ENCODE data around the gene PTPRZ1. TPM values are rescaled to one million over a fixed set of nuclear protein-coding genes. Genes with fewer than 3 reads are reported as not detected.

The PTPRZ1 gene
- total RNA-seq, 1 experiment from 2014 or later = not detected

- Mint-ChIP-seq H3K9me3 (ENCODE audit: unreplicated experiment) (no peaks in the 10 kb centered on the region), H3K4me3 (ENCODE audit: unreplicated experiment) (no peak overlapping the region), H3K4me1 (ENCODE audit: low read depth, unreplicated experiment) (no peaks in the 10 kb centered on the region), H3K27ac (ENCODE audit: unreplicated experiment) (no peak overlapping the region), H3K27me3 (ENCODE audit: insufficient read depth, unreplicated experiment) (peaks cover 20% of the 10 kb centered on the region), H3K36me3 (ENCODE audit: insufficient read depth, unreplicated experiment) (no peaks in the 10 kb centered on the region)
- no peak overlapping the region for H3K4me3 ChIP-seq (ENCODE audit: low read depth, low read length)
- H3K27me3 ChIP-seq (replicated peaks; ENCODE audit: control insufficient read depth, insufficient read depth, low read length) = no peaks in the 10 kb centered on the region
- H3K9me3 ChIP-seq = no peaks in the 10 kb centered on the region
- no peaks in the 10 kb centered on the region for H3K4me1 ChIP-seq
- no peaks in the 10 kb centered on the region for H3K36me3 ChIP-seq (ENCODE audit: control insufficient read depth, insufficient read depth, low read length)
- DNase-seq = no peak
- ChIA-PET CTCF (no interaction called here), POLR2A (no interaction called here)
- no TSS peak for BruUV-seq (replicated peaks)
- intact Hi-C loops (cut with micrococcal nuclease; ENCODE audit: unreplicated experiment) = no loop called here
- TF ChIP-seq, protein P1, sequence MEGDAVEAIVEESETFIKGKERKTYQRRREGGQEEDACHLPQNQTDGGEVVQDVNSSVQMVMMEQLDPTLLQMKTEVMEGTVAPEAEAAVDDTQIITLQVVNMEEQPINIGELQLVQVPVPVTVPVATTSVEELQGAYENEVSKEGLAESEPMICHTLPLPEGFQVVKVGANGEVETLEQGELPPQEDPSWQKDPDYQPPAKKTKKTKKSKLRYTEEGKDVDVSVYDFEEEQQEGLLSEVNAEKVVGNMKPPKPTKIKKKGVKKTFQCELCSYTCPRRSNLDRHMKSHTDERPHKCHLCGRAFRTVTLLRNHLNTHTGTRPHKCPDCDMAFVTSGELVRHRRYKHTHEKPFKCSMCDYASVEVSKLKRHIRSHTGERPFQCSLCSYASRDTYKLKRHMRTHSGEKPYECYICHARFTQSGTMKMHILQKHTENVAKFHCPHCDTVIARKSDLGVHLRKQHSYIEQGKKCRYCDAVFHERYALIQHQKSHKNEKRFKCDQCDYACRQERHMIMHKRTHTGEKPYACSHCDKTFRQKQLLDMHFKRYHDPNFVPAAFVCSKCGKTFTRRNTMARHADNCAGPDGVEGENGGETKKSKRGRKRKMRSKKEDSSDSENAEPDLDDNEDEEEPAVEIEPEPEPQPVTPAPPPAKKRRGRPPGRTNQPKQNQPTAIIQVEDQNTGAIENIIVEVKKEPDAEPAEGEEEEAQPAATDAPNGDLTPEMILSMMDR (IDR thresholded peaks at IDR 0.05; ENCODE audit: insufficient read depth in 1 of 2, low read depth in 1 of 2, low read length in 1 of 2, severe bottlenecking in 1 of 2, unreplicated experiment in 1 of 2) = no peak
Observed at GRCh38 chr7:121882731-121883130, 9.8 kb downstream of the PTPRZ1 start.

DNA sequence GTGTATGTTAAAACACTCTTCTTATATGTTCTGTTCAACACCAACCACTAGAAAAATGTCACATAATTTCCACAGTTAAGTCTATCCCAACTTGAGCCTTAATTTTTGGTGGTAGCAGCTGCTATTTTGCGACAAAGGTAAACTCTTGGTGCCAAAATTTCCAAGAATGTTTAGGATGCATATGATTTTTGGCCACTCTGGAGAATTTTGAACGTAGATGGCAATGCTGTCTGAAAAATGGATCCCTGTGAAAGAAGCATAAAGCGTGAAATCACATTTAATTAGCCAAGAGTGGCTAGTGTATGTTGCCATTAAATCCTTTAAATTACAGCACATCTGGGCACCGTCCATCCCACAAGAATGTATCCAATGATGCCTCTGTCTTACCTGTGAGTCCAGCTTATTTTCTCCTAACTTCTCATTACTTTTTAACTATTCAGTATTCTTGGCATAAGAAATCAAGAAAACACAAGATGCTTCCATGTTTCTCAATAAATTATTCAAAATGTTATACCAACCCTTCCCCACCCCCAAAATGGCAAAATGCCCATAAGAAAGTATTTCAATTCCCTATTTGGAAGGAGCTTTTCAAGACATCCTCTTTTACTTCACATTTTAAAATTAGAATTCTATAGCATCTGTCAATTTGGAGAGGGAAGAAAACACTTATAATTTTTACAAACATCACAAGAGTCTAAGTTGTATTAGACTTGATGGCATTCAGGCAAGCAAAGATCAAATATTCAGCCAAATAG, 12.4 kb downstream of the PTPRZ1 start:
- Mint-ChIP-seq H3K9me3 (ENCODE audit: unreplicated experiment) (no peaks in the 10 kb centered on the region), H3K27me3 (ENCODE audit: insufficient read depth, unreplicated experiment) (peaks cover 12% of the 10 kb centered on the region), H3K4me1 (ENCODE audit: low read depth, unreplicated experiment) (no peaks in the 10 kb centered on the region), H3K4me3 (ENCODE audit: unreplicated experiment) (no peak overlapping the region), H3K27ac (ENCODE audit: unreplicated experiment) (no peak overlapping the region), H3K36me3 (ENCODE audit: insufficient read depth, unreplicated experiment) (no peaks in the 10 kb centered on the region)
- H3K4me1 ChIP-seq = no peaks in the 10 kb centered on the region
- no peaks in the 10 kb centered on the region for H3K9me3 ChIP-seq
- DNase-seq = no peak
- no peaks in the 10 kb centered on the region for H3K36me3 ChIP-seq (ENCODE audit: control insufficient read depth, insufficient read depth, low read length)
- ChIA-PET POLR2A (no interaction called here), CTCF (no interaction called here)
- no peaks in the 10 kb centered on the region for H3K27me3 ChIP-seq (replicated peaks; ENCODE audit: control insufficient read depth, insufficient read depth, low read length)
- BruUV-seq (replicated peaks) = no TSS peak
- TF ChIP-seq, protein P1 (IDR thresholded peaks at IDR 0.05; ENCODE audit: insufficient read depth in 1 of 2, low read depth in 1 of 2, low read length in 1 of 2, severe bottlenecking in 1 of 2, unreplicated experiment in 1 of 2) = no peak
- H3K4me3 ChIP-seq (ENCODE audit: low read depth, low read length) = no peak overlapping the region
- intact Hi-C loops (cut with micrococcal nuclease; ENCODE audit: unreplicated experiment) = no loop called here

DNA sequence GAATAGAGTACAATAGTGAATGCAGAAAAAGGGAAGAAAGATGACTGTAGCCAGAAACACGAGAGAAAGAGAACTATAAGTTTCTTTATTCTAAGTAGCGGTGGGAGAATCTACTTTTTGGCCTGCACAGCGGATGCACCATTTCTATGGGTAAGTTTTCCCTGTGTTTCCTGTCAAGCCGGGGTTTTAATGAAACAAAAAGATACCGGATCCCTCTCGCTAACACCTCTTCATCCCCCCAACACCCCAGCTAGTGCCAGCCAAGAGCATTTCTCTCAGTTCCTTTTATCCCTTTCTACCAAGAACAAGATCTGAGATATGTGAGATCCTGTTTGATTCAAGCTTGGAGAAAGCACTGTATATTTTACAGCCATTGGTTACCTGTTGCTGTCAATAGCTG, 14.7 kb downstream of the PTPRZ1 start:
- intact Hi-C loops (cut with micrococcal nuclease; ENCODE audit: unreplicated experiment) = no loop called here
- Mint-ChIP-seq H3K27ac (ENCODE audit: unreplicated experiment) (no peak overlapping the region), H3K27me3 (ENCODE audit: insufficient read depth, unreplicated experiment) (peaks cover 5% of the 10 kb centered on the region), H3K36me3 (ENCODE audit: insufficient read depth, unreplicated experiment) (no peaks in the 10 kb centered on the region), H3K4me3 (ENCODE audit: unreplicated experiment) (no peak overlapping the region), H3K9me3 (ENCODE audit: unreplicated experiment) (no peaks in the 10 kb centered on the region), H3K4me1 (ENCODE audit: low read depth, unreplicated experiment) (no peaks in the 10 kb centered on the region)
- H3K27me3 ChIP-seq (replicated peaks; ENCODE audit: control insufficient read depth, insufficient read depth, low read length) = no peaks in the 10 kb centered on the region
- TF ChIP-seq, protein P1 (IDR thresholded peaks at IDR 0.05; ENCODE audit: insufficient read depth in 1 of 2, low read depth in 1 of 2, low read length in 1 of 2, severe bottlenecking in 1 of 2, unreplicated experiment in 1 of 2) = no peak
- CTCF ChIA-PET = no interaction called here
- no peaks in the 10 kb centered on the region for H3K36me3 ChIP-seq (ENCODE audit: control insufficient read depth, insufficient read depth, low read length)
- no peaks in the 10 kb centered on the region for H3K9me3 ChIP-seq
- no peak for DNase-seq
- POLR2A ChIA-PET = no interaction called here
- no TSS peak for BruUV-seq (replicated peaks)
- H3K4me3 ChIP-seq (ENCODE audit: low read depth, low read length) = no peak overlapping the region
- no peaks in the 10 kb centered on the region for H3K4me1 ChIP-seq
